ENCODE measurements around the gene PPP1R15A. TPM values are rescaled to one million over a fixed set of nuclear protein-coding genes. Genes with fewer than 3 reads are reported as not detected.

Gene PPP1R15A
- polyA plus RNA-seq, 1 donor (not counting 4 experiments of a cell fraction or from before 2014, with no cell fraction given) = 36.6 TPM

DNA sequence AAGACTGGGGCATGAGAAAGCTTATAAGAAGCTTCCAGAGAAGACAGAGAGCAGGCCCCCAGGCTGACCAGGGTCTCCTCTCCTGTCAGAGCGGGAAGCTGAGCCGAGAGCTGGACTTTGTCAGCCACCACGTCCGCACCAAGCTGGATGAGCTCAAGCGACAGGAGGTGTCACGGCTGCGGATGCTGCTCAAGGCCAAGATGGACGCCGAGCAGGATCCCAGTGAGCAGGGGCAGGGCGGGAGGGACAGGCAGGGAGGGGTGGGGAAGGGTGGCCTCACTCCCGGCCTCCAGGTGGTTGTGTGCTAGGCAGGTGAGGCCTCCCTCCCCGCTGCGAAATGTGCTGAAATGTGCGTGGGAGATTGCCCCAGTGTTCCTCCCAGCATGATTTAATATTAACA is 33.4 kb downstream of the PPP1R15A start:
- H3K9ac ChIP-seq (ENCODE audit: control insufficient read depth, extremely low read depth, insufficient read depth, low read length) = no peak overlapping the region
- peaks cover 5% of the 10 kb centered on the region for H3K4me1 ChIP-seq (ENCODE audit: control insufficient read depth, extremely low read depth, insufficient read depth, low read length)
- no peak for FAIRE-seq
- no peaks in the 10 kb centered on the region for H4K20me1 ChIP-seq (ENCODE audit: control insufficient read depth, extremely low read depth, insufficient read depth, low read length)
- no peak overlapping the region for H3K4me2 ChIP-seq (ENCODE audit: control insufficient read depth, extremely low read depth, insufficient read depth, low read depth, low read length)
- H3K9me1 ChIP-seq (ENCODE audit: control insufficient read depth, extremely low read depth, insufficient read depth, low read length) = peaks cover 4% of the 10 kb centered on the region
- no peak overlapping the region for H3K27ac ChIP-seq (ENCODE audit: control insufficient read depth, insufficient read depth, low read length)
- no peak for DNase-seq (ENCODE audit: low read depth, low spot score)
- no peak overlapping the region for H2AFZ ChIP-seq (ENCODE audit: control insufficient read depth, low read length)
- dilution Hi-C loops (cut with MboI; ENCODE audit: extremely low pct_ligation_motif_present, low sequenced_read_pairs) = no loop called here
- no peak for TF ChIP-seq EZH2 (IDR thresholded peaks at IDR 0.05; ENCODE audit: low read length)
- TF ChIP-seq, protein P1, sequence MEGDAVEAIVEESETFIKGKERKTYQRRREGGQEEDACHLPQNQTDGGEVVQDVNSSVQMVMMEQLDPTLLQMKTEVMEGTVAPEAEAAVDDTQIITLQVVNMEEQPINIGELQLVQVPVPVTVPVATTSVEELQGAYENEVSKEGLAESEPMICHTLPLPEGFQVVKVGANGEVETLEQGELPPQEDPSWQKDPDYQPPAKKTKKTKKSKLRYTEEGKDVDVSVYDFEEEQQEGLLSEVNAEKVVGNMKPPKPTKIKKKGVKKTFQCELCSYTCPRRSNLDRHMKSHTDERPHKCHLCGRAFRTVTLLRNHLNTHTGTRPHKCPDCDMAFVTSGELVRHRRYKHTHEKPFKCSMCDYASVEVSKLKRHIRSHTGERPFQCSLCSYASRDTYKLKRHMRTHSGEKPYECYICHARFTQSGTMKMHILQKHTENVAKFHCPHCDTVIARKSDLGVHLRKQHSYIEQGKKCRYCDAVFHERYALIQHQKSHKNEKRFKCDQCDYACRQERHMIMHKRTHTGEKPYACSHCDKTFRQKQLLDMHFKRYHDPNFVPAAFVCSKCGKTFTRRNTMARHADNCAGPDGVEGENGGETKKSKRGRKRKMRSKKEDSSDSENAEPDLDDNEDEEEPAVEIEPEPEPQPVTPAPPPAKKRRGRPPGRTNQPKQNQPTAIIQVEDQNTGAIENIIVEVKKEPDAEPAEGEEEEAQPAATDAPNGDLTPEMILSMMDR (optimal IDR thresholded peaks at IDR 0.05 in 1 of 3, IDR thresholded peaks at IDR 0.05 in 1 of 3, conservative IDR thresholded peaks at IDR 0.05 in 1 of 3; ENCODE audit: extremely low read depth in 1 of 3, insufficient read depth in 2 of 3, low read length in 3 of 3) = no peak
- H3K9me3 ChIP-seq (ENCODE audit: control insufficient read depth, low read depth, low read length) = no peaks in the 10 kb centered on the region
- H3K36me3 ChIP-seq (ENCODE audit: control insufficient read depth in 2 of 2, extremely low read depth in 1 of 2, insufficient read depth in 2 of 2, low read length in 2 of 2) = peaks cover 2 to 17% of the 10 kb centered on the region in 2 experiments
- no peak overlapping the region for H3K4me3 ChIP-seq (ENCODE audit: control insufficient read depth in 2 of 3, extremely low read depth in 1 of 3, insufficient read depth in 2 of 3, low read depth in 1 of 3, low read length in 3 of 3)
- no peaks in the 10 kb centered on the region for H3K27me3 ChIP-seq (ENCODE audit: control insufficient read depth, extremely low read depth, insufficient read depth, low read length)
- H3K79me2 ChIP-seq (ENCODE audit: control insufficient read depth, insufficient read depth, low read length) = peaks cover 4% of the 10 kb centered on the region

DNA sequence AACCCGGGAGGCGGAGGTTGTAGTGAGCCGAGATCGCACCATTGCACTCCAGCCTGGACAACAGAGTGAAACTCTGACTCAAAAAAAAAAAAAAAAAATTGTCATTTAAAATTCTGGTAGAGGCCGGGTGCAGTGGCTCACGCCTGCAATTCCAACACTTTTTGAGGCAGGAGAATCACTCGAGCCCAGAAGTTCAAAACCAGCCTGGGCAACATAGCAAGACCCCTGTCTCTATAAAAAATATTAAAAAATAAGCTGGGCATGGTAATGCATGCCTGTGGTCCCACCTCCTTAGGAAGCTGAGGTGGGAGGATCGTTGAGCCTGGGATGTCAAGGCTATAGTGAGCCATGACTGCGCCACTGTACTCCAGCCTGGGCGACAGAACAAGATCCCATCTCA is 34.1 kb downstream of the PPP1R15A start:
- H3K9me1 ChIP-seq (ENCODE audit: control insufficient read depth, extremely low read depth, insufficient read depth, low read length) = peaks cover 4% of the 10 kb centered on the region
- peaks cover 5 to 23% of the 10 kb centered on the region in 2 experiments for H3K36me3 ChIP-seq (ENCODE audit: control insufficient read depth in 2 of 2, extremely low read depth in 1 of 2, insufficient read depth in 2 of 2, low read length in 2 of 2)
- TF ChIP-seq EZH2 (IDR thresholded peaks at IDR 0.05; ENCODE audit: low read length) = no peak
- TF ChIP-seq, protein P1 (optimal IDR thresholded peaks at IDR 0.05 in 1 of 3, IDR thresholded peaks at IDR 0.05 in 1 of 3, conservative IDR thresholded peaks at IDR 0.05 in 1 of 3; ENCODE audit: extremely low read depth in 1 of 3, insufficient read depth in 2 of 3, low read length in 3 of 3) = no peak
- FAIRE-seq (no peak), DNase-seq (ENCODE audit: low read depth, low spot score) (no peak)
- H3K27ac ChIP-seq (ENCODE audit: control insufficient read depth, insufficient read depth, low read length) = no peak overlapping the region
- no peak overlapping the region for H3K4me2 ChIP-seq (ENCODE audit: control insufficient read depth, extremely low read depth, insufficient read depth, low read depth, low read length)
- no peak overlapping the region for H2AFZ ChIP-seq (ENCODE audit: control insufficient read depth, low read length)
- peaks cover 2% of the 10 kb centered on the region for H3K79me2 ChIP-seq (ENCODE audit: control insufficient read depth, insufficient read depth, low read length)
- H3K9ac ChIP-seq (ENCODE audit: control insufficient read depth, extremely low read depth, insufficient read depth, low read length) = no peak overlapping the region
- no peaks in the 10 kb centered on the region for H3K27me3 ChIP-seq (ENCODE audit: control insufficient read depth, extremely low read depth, insufficient read depth, low read length)
- H3K9me3 ChIP-seq (ENCODE audit: control insufficient read depth, low read depth, low read length) = no peaks in the 10 kb centered on the region
- dilution Hi-C loops (cut with MboI; ENCODE audit: extremely low pct_ligation_motif_present, low sequenced_read_pairs) = no loop called here
- H3K4me1 ChIP-seq (ENCODE audit: control insufficient read depth, extremely low read depth, insufficient read depth, low read length) = no peaks in the 10 kb centered on the region
- no peak overlapping the region for H3K4me3 ChIP-seq (ENCODE audit: control insufficient read depth in 2 of 3, extremely low read depth in 1 of 3, insufficient read depth in 2 of 3, low read depth in 1 of 3, low read length in 3 of 3)
- no peaks in the 10 kb centered on the region for H4K20me1 ChIP-seq (ENCODE audit: control insufficient read depth, extremely low read depth, insufficient read depth, low read length)
